NCI-H69 (cell line): ENCODE data around the gene OBI1.

ENCODE experiments used
- DNase-seq: peaks from one replicate; lab custom pipeline; 2025; lab: John Stamatoyannopoulos, UW

OBI1 gene

DNA sequence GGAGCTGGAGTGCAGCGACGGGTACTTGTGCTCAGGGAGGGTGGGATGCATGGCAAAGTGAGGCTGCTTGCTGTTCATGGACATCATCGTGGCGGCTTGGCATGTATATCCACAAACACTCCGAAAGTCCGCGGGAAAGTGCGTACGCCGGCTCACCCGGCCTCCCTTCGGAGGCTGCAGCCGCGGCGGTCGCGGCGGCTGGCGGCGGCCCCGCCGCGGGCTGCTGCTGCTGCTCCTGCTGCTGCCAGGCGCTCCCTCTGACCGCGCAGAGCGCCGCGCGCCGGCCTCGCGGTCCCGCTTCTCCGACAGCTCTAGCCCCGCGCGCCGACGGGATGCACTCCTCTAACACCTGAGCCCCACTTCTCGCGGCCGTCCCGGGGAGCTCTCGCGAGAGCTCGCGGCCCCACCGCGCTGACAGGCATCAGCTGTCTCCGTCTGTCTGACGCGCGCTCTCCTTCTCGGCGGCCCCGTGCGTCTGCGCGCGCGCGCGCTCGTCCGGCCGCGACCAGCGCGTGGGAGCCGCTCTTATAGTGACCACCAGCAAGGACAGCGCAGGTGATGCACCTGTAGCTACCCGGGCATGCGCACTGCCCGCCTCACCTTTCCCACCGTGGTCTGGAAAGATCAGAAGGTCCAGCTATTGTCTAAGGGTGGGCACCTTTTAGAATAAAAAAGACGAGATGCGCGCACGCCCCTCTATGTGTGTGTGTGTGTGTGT is 55.6 kb downstream of the OBI1 start, which contains the start of gene POU4F1:
TSS of gene POU4F1 (minus strand) at position 313 of the 718 bp plus-strand sequence. CDS start at position 87, 226 bp downstream.
- DNase-seq = peak; percentile 91

DNA sequence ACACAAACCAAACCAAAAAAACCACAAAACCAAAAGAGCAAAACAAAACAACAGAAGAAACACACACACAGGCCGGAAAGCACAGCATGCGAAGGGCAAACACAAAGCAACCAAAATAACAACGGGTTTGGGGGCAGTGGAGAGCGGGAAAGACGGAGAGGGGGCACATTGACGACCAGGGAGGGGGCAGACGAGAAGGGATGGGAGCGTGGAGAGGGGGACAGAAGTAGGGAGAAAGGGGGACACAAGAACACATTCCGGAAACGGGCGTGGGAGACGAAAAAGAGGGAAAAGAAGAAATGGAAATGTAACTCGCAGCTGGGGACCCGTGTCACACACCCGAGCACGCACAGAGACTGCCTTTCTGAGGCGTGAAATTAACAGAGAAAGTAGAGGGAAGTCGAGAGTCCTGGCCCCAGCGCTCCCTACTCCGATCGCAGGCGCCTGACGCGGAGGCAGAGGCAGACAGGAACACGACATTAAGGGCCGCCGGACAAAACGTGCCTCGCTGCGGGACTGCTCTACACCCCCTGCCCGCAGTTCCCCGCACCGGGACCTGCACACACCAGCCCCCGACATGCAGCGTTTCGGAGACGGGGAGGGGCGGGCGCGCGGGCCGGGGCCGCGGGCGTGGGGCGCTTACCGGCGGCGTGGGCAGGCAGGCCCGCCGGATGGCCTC is 56.3 kb downstream of the OBI1 start:
- DNase-seq = peak; percentile 40

- DNase-seq = no peak
Measured at GRCh38 chr13:78601874-78602560, 56.9 kb downstream of the OBI1 start.

GRCh38 chr13:78601124-78601873 is 57.7 kb downstream of the OBI1 start:
- DNase-seq = no peak

GRCh38 chr13:78600280-78600883 is 58.6 kb downstream of the OBI1 start:
- DNase-seq = no peak

GRCh38 chr13:78599645-78600279 is 59.2 kb downstream of the OBI1 start:
- DNase-seq = no peak

GRCh38 chr13:78598966-78599644 is 59.9 kb downstream of the OBI1 start:
- DNase-seq = no peak

GRCh38 chr13:78598116-78598781 is 60.7 kb downstream of the OBI1 start:
- no peak for DNase-seq

DNA sequence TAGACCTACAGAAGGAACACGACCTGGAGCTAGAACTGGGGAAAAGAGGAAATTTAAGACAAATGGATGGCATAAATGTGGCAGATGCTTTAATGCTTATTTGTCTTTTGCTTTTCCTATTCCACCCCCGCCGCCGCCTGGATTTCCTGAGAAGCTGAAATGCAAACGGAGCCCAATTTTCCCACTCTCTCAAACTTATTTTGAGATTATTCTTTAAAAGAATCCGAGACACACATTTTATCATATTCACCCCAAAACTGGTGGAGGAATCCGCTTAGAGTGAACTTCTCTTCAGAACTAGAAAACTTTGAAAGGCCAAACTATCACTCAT is 61.4 kb downstream of the OBI1 start:
- no peak for DNase-seq

- DNase-seq = no peak
Measured at GRCh38 chr13:78596736-78597601, 62.0 kb downstream of the OBI1 start.

- no peak for DNase-seq
Measured at GRCh38 chr13:78596399-78596735, 62.6 kb downstream of the OBI1 start.

GRCh38 chr13:78595495-78596398 is 63.2 kb downstream of the OBI1 start:
- DNase-seq = no peak

GRCh38 chr13:78594456-78594975 is 64.4 kb downstream of the OBI1 start:
- no peak for DNase-seq

GRCh38 chr13:78593652-78594455 is 65.1 kb downstream of the OBI1 start:
- DNase-seq = peak; percentile 82

DNA sequence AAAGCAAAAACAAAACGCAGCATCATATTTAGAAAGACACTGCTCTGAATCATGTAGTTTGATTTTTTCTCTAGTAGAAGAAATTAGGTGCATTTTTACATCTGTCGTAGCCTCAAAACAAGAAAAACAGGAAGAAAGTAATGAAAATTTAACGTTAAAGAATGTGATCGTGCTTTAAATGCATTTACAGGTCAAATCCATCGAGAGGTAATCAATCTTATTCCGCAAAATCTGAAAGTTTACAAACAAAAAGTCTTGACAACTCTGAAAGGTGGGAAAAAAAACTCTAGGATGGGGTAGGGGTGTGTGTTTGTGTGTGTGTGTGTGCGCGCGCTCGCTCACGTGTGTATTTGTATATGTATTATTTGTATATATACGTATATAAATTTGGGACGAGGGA is 65.8 kb downstream of the OBI1 start:
- peak; percentile 42 for DNase-seq

DNA sequence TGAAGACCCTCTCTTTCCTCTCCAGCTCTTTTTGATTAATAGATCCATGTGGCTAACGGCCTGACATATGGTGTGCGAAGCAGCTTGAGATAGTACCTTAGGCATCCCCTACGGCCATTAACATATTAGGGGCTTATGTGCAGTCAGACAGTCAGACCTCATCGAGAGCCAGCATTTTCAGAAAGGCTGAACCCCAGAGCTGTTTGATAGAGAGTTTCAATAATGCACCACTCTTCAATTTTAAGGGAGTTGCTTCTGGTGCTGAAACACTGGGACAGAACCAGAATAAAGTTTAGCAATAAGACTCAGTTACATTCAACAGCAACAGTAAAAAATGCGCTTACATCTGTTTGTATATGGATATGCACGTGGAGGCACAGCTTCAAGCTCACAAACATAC is 66.4 kb downstream of the OBI1 start:
- peak; percentile 58 for DNase-seq

DNA sequence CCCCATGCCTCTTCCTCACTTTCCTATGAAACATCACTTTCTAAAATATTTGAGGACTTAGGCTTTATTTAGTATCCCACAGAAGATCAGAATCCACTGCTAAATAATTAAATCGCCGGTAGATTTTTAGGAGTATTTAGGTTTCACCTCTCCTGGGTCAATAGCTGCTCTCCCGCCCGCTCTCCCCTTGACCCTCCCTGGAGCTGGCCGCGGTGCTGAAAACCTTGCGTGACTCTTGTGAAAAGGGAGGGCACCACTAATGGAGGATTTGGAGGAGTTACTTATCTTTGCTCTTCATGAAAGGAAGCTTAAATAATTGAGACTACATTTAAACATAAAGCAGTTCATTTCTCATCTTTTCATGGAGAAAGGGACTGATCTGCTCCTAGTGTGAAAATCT is 69.7 kb downstream of the OBI1 start:
- no peak for DNase-seq
